ENCODE data around the gene CHI3L2. TPM values are rescaled to one million over a fixed set of nuclear protein-coding genes. Genes with fewer than 3 reads are reported as not detected.

The CHI3L2 gene
- total and polyA plus RNA-seq, 11 donors, result 1.0 to 23.0 (median 2.1) TPM; not detected in 1

GRCh38 chr1:111275780-111276433 lies 48.4 kb downstream of the CHI3L2 start:
- ATAC-seq, result no peak
- no peak for DNase-seq
- Histone ChIP-seq H3K27ac (peak overlapping the region in 2 of 12 donors; percentile 17 to 47), H3K4me1 (peaks cover 0 to 12% (median 1%) of the 10 kb centered on the region in 12 donors), H3K4me3 (no peak overlapping the region), H3K36me3 (no peaks in the 10 kb centered on the region), H3K27me3 (peaks cover 0 to 21% (median 12%) of the 10 kb centered on the region in 9 donors), H3K9me3 (peaks cover 0 to 9% (median 0%) of the 10 kb centered on the region in 12 donors)
- intact Hi-C loops (cut with DNase I), result no loop called here
- TF ChIP-seq POLR2A (IDR thresholded peaks at IDR 0.05) (no peak), CTCF (IDR thresholded peaks at IDR 0.05) (no peak)

- 77 to 83% (median 82%) methylated on average over 4 of the region's 4 CpGs for WGBS, 4 donors
- intact Hi-C loops (cut with DNase I), result no loop called here
- peaks cover 0 to 9% (median 0%) of the 10 kb centered on the region in 12 donors for H3K9me3 ChIP-seq
- H3K27me3 ChIP-seq, result no peaks in the 10 kb centered on the region
- H3K36me3 ChIP-seq, result no peaks in the 10 kb centered on the region
- H3K27ac ChIP-seq, result no peak overlapping the region
- H3K4me3 ChIP-seq, result no peak overlapping the region
- H3K4me1 ChIP-seq, result peaks cover 0 to 8% (median 0%) of the 10 kb centered on the region in 12 donors
- no peak for DNase-seq
- ATAC-seq, result no peak
- TF ChIP-seq POLR2A (IDR thresholded peaks at IDR 0.05) (no peak), CTCF (IDR thresholded peaks at IDR 0.05) (no peak)
These were observed 51.6 kb downstream of the CHI3L2 start for GRCh38 chr1:111279144-111279543.

- no peaks in the 10 kb centered on the region for H3K36me3 ChIP-seq
- no peak for TF ChIP-seq CTCF (IDR thresholded peaks at IDR 0.05)
- TF ChIP-seq POLR2A (IDR thresholded peaks at IDR 0.05), result no peak
- peaks cover 0 to 3% (median 0%) of the 10 kb centered on the region in 9 donors for H3K27me3 ChIP-seq
- H3K27ac ChIP-seq, result no peak overlapping the region
- peaks cover 0 to 9% (median 0%) of the 10 kb centered on the region in 12 donors for H3K9me3 ChIP-seq
- ATAC-seq, result no peak
- DNase-seq, result no peak
- peaks cover 0 to 6% (median 0%) of the 10 kb centered on the region in 12 donors for H3K4me1 ChIP-seq
- H3K4me3 ChIP-seq, result no peak overlapping the region
- intact Hi-C loops (cut with DNase I), result no loop called here
These were observed 52.8 kb downstream of the CHI3L2 start for GRCh38 chr1:111280267-111280666.

GRCh38 chr1:111281411-111281810 lies 53.9 kb downstream of the CHI3L2 start:
- peaks cover 0 to 8% (median 0%) of the 10 kb centered on the region in 12 donors for H3K9me3 ChIP-seq
- TF ChIP-seq POLR2A (IDR thresholded peaks at IDR 0.05) (no peak), CTCF (IDR thresholded peaks at IDR 0.05) (no peak)
- no peaks in the 10 kb centered on the region for H3K4me1 ChIP-seq
- H3K27me3 ChIP-seq, result peaks cover 0 to 8% (median 0%) of the 10 kb centered on the region in 9 donors
- ATAC-seq (no peak), DNase-seq (no peak)
- 69 to 80% (median 74%) methylated on average over 5 of the region's 5 CpGs for WGBS, 4 donors
- H3K4me3 ChIP-seq, result no peak overlapping the region
- intact Hi-C loops (cut with DNase I), result no loop called here
- no peaks in the 10 kb centered on the region for H3K36me3 ChIP-seq
- no peak overlapping the region for H3K27ac ChIP-seq

All from heart left ventricle (tissue), 16 donors.